SK-N-SH (cell line): ENCODE results near the gene GOLT1A. TPM values are rescaled to one million over a fixed set of nuclear protein-coding genes. Genes with fewer than 3 reads are reported as not detected.

Experiments
- CTCF ChIA-PET: fragments of 300-600, 350-600 bp; formaldehyde crosslinking; extraction: SDS; loops from one replicate; lab custom pipeline; 2021; lab: Yijun Ruan, JAX
- POLR2A ChIA-PET: fragments of 350-600 bp; sonication (Branson Sonifier 250); formaldehyde crosslinking; extraction: SDS; loops from one replicate; lab custom pipeline; 2020; ENCODE audit warnings: antibody characterized with exemption, inconsistent platforms; lab: Yijun Ruan, JAX
- DNase-seq: peaks from one replicate; pipeline ENCODE4 v3.0.0; 2012
- H2AFZ ChIP-seq: fragments of 200-600 bp; sonication (generic); 2 replicates; pipeline ENCODE4 v1.8.1; 2016; ENCODE audit warnings: antibody characterized with exemption, mild to moderate bottlenecking, low read depth
- H3F3A ChIP-seq: fragments of 200-600 bp; sonication (generic); replicated peaks from 2 replicates; pipeline ENCODE3; 2016; ENCODE audit warnings: antibody characterized with exemption, mild to moderate bottlenecking; ENCODE audit not compliant: insufficient read depth
- H3K27ac ChIP-seq, 2 experiments: fragments of 200-500 bp in 1 of 2; fragments of 200-600 bp in 1 of 2; sonication (Bioruptor generic) in 1 of 2; sonication (generic), shearing (Covaris generic) in 1 of 2; 2 replicates each; pipeline versions ENCODE4 v1.5.1 to v1.6.1; 2014 to 2016; ENCODE audit warnings: low read depth in 2 of 2, inconsistent platforms in 1 of 2, low read length in 1 of 2, mild to moderate bottlenecking in 1 of 2, mixed read lengths in 1 of 2
- H3K27me3 ChIP-seq: fragments of 200-600 bp; sonication (generic), shearing (Covaris generic); 2 replicates; pipeline ENCODE4 v1.6.1; 2016; ENCODE audit warnings: mixed run types; ENCODE audit not compliant: insufficient read depth
- H3K36me3 ChIP-seq, 2 experiments: fragments of 200-500 bp in 1 of 2; fragments of 200-600 bp in 1 of 2; sonication (Bioruptor generic) in 1 of 2; sonication (generic) in 1 of 2; replicated peaks in 1 of 2; 2 replicates each; pipeline versions ENCODE3 to v1.5.1; 2014 to 2016; ENCODE audit warnings: low read length in 1 of 2, mild to moderate bottlenecking in 1 of 2; ENCODE audit not compliant: insufficient read depth in 2 of 2, control insufficient read depth in 1 of 2
- H3K4me1 ChIP-seq, 2 experiments: fragments of 200-500 bp in 1 of 2; fragments of 200-600 bp in 1 of 2; sonication (Bioruptor generic) in 1 of 2; sonication (generic), shearing (Covaris generic) in 1 of 2; 2 replicates each; pipeline versions ENCODE4 v1.5.1 to v1.6.1; 2014 to 2016; ENCODE audit warnings: low read depth in 1 of 2, low read length in 1 of 2, mixed run types in 1 of 2; ENCODE audit not compliant: insufficient read depth in 2 of 2, control insufficient read depth in 1 of 2
- H3K4me2 ChIP-seq: fragments of 200-600 bp; sonication (generic), shearing (Covaris generic); 2 replicates; pipeline ENCODE4 v1.6.1; 2017; ENCODE audit warnings: mixed run types
- H3K4me3 ChIP-seq, 2 experiments: fragments of 200-500 bp in 1 of 2; fragments of 200-600 bp in 1 of 2; sonication (Bioruptor generic) in 1 of 2; sonication (generic), shearing (Covaris generic) in 1 of 2; 2 replicates each; pipeline versions ENCODE4 v1.5.1 to v1.8.1; 2014 to 2016; ENCODE audit warnings: low read depth in 2 of 2, inconsistent platforms in 1 of 2, low read length in 1 of 2, mild to moderate bottlenecking in 1 of 2, mixed read lengths in 1 of 2, moderate library complexity in 1 of 2
- H3K79me2 ChIP-seq: fragments of 200-600 bp; sonication (generic); 2 replicates; pipeline ENCODE4 v1.8.1; 2017; ENCODE audit warnings: mild to moderate bottlenecking; ENCODE audit not compliant: insufficient read depth
- H3K9ac ChIP-seq: fragments of 200-600 bp; sonication (generic); 2 replicates; pipeline ENCODE4 v1.6.1; 2017; ENCODE audit warnings: mixed run types
- H3K9me2 ChIP-seq: fragments of 200-600 bp; sonication (generic); 2 replicates; pipeline ENCODE4 v1.6.1; 2017; ENCODE audit warnings: mixed run types
- H3K9me3 ChIP-seq: fragments of 200-600 bp; sonication (generic); 2 replicates; pipeline ENCODE4 v1.6.1; 2017; ENCODE audit warnings: mixed run types, mild to moderate bottlenecking, moderate library complexity
- H4K20me1 ChIP-seq: fragments of 200-600 bp; sonication (generic); 2 replicates; pipeline ENCODE4 v1.6.1; 2017; ENCODE audit warnings: mild to moderate bottlenecking, mixed run types; ENCODE audit not compliant: insufficient read depth
- CHD2 ChIP-seq: fragments of 150-350 bp; IDR thresholded peaks from 2 replicates; pipeline ENCODE4 v1.6.1; 2018; ENCODE audit warnings: low read length; ENCODE audit not compliant: partially characterized antibody
- EP300 ChIP-seq, 2 experiments: IDR thresholded peaks; 2 replicates each; pipeline versions ENCODE4 v1.4.0 to v1.6.1; 2012; ENCODE audit warnings: borderline replicate concordance in 1 of 2, low read depth in 1 of 2, low read length in 1 of 2
- FOXJ3 ChIP-seq: sonication (generic); formaldehyde crosslinking; IDR thresholded peaks from 2 replicates; pipeline ENCODE4 v1.5.1; 2020; ENCODE audit warnings: mild to moderate bottlenecking, missing genetic modification reagents
- GATA2 ChIP-seq: sonication (generic); formaldehyde crosslinking; IDR thresholded peaks from 2 replicates; pipeline ENCODE4 v1.5.0; 2020; ENCODE audit warnings: mild to moderate bottlenecking, missing genetic modification reagents
- MXI1 ChIP-seq: IDR thresholded peaks from 2 replicates; pipeline ENCODE4 v1.6.1; 2012; ENCODE audit warnings: mild to moderate bottlenecking, low read depth, low read length, improper control_type of control experiment
- RAD21 ChIP-seq: IDR thresholded peaks from 2 replicates; pipeline ENCODE4 v1.6.1; 2012; ENCODE audit warnings: mild to moderate bottlenecking, low read length
- RCOR1 ChIP-seq: fragments of 150-350 bp; IDR thresholded peaks from 2 replicates; pipeline ENCODE4 v1.6.1; 2017; ENCODE audit warnings: antibody characterized with exemption, low read length
- SMC3 ChIP-seq: IDR thresholded peaks from 2 replicates; pipeline ENCODE4 v1.6.1; 2012; ENCODE audit warnings: low read depth, low read length, improper control_type of control experiment
- TAF1 ChIP-seq: IDR thresholded peaks from 2 replicates; pipeline ENCODE4 v1.6.1; 2012; ENCODE audit warnings: low read depth, mild to moderate bottlenecking, low read length, moderate library complexity, borderline replicate concordance
- TEAD4 ChIP-seq: IDR thresholded peaks from 2 replicates; pipeline ENCODE4 v1.4.0; 2012; ENCODE audit warnings: mild to moderate bottlenecking, borderline replicate concordance; ENCODE audit not compliant: insufficient read depth
- WGBS: methylation state at CpG from one replicate; pipeline ENCODE4 v1.1.6; 2017; ENCODE audit warnings: low lambda C conversion rate; 5-methylcytosine and 5-hydroxymethylcytosine counted together
- polyA plus RNA-seq, 3 experiments: library from polyadenylated mRNA; depleted of rRNA; stranded (reverse); fragments of >200 nt; gene quantifications; 2 replicates each; pipeline ENCODE4 v1.2.3, GENCODE V29; 2012
- TF ChIP-seq, protein P1 (sequence below): IDR thresholded peaks from 2 replicates; pipeline ENCODE4 v1.4.0; 2012; ENCODE audit warnings: low read depth, borderline replicate concordance
- TF ChIP-seq, protein P2 (sequence below): fragments of 200-600 bp; sonication (generic); IDR thresholded peaks from 2 replicates; pipeline ENCODE4 v1.6.1; 2017; ENCODE audit warnings: antibody characterized with exemption, mild to moderate bottlenecking, moderate library complexity

The GOLT1A gene
- polyA plus RNA-seq, 1 of the 3 experiments (the other 2 are of a cell fraction) = not detected

DNA sequence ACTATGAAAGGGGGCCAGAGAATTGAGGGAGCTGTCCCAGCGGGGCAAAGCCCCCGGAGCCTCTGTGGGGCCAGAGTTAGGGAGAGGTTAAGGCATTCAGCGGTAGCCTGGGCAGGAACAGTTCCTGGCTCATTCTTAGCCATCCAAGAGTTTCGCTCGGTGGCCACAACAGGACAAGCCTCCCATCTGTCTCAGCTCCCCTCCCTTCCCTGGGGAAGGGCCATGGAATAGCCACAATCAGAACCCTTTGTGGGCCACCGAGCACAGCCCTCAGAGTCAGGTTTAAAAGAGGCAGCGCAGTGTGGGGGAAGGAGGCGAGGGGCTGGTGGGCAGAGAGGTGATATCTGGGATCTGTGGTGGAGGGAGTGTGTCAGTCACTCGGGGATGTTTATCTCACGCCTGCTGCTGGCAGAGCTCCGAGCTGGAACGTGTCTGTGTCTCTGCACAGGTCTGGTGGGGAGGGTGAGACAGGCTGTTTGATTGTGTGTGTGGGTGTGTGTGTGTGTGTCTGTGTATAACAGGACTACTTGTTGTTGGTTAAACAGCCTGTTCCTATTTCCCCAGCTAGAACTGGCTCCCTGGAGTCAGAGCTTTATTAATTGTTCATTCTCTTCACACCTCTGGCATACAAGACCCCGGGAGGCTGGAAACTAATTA is 49.6 kb upstream of the GOLT1A start:
- Histone ChIP-seq H4K20me1 (no peaks in the 10 kb centered on the region), H3K27me3 (no peaks in the 10 kb centered on the region; the same call in 1 of the 2 replicates), H3K9me2 (no peaks in the 10 kb centered on the region), H3K9me3 (no peaks in the 10 kb centered on the region), H3K27ac (peak overlapping the region in 1 of 2 experiments; percentile 73; a peak in 2 of 4 replicates), H2AFZ (no peak overlapping the region), H3K4me1 (peaks cover 0 to 65% of the 10 kb centered on the region in 2 experiments; a peak in 1 of 4 replicates), H3K4me2 (no peak overlapping the region), H3K9ac (no peak overlapping the region), H3F3A (no peaks in the 10 kb centered on the region), H3K79me2 (no peaks in the 10 kb centered on the region), H3K4me3 (no peak overlapping the region), H3K36me3 (peaks cover 0 to 7% of the 10 kb centered on the region in 2 experiments)
- DNase-seq = peak; percentile 78
- TF ChIP-seq, protein P1, sequence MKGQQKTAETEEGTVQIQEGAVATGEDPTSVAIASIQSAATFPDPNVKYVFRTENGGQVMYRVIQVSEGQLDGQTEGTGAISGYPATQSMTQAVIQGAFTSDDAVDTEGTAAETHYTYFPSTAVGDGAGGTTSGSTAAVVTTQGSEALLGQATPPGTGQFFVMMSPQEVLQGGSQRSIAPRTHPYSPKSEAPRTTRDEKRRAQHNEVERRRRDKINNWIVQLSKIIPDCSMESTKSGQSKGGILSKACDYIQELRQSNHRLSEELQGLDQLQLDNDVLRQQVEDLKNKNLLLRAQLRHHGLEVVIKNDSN = no peak
- TF ChIP-seq EP300 (IDR thresholded peaks at IDR 0.05; ENCODE audit: borderline replicate concordance in 1 of 2, low read depth in 1 of 2, low read length in 1 of 2) (peak in 1 of 2 experiments; percentile 42; a peak in 1 of 4 replicates), MXI1 (peak; percentile 75), GATA2 (peak; percentile 90), TEAD4 (no peak), SMC3 (peak; percentile 6; the same call in 1 of the 2 replicates), FOXJ3 (peak; percentile 80), RCOR1 (peak; percentile 25; the same call in 1 of the 2 replicates), RAD21 (no peak), TAF1 (no peak), CHD2 (peak; percentile 24)
- TF ChIP-seq, protein P2, sequence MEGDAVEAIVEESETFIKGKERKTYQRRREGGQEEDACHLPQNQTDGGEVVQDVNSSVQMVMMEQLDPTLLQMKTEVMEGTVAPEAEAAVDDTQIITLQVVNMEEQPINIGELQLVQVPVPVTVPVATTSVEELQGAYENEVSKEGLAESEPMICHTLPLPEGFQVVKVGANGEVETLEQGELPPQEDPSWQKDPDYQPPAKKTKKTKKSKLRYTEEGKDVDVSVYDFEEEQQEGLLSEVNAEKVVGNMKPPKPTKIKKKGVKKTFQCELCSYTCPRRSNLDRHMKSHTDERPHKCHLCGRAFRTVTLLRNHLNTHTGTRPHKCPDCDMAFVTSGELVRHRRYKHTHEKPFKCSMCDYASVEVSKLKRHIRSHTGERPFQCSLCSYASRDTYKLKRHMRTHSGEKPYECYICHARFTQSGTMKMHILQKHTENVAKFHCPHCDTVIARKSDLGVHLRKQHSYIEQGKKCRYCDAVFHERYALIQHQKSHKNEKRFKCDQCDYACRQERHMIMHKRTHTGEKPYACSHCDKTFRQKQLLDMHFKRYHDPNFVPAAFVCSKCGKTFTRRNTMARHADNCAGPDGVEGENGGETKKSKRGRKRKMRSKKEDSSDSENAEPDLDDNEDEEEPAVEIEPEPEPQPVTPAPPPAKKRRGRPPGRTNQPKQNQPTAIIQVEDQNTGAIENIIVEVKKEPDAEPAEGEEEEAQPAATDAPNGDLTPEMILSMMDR = no peak
- ChIA-PET CTCF (interaction anchor here (0.9 to 15.9 kb wide), 8 partner anchors 9 to 135 kb away, joined by 3 to 338 read pairs (median 4); partner anchors contain the start of gene PLEKHA6), POLR2A (interaction anchor here (1.1 to 1.6 kb wide), 4 partner anchors 13 to 96 kb away, joined by 3 to 7 read pairs (median 4); partner anchors contain the start of gene PLEKHA6)
- 60% methylated on average over 13 of the region's 13 CpGs for WGBS
